Esophagus squamous epithelium (tissue), 4 donors: ENCODE results near the gene BRD1.

Experiments used
- POLR2A ChIP-seq, 4 donors: fragments of 450-650 bp; IDR thresholded peaks; one replicate each; pipeline ENCODE4 v1.6.1; 2017; ENCODE audit warnings: antibody characterized with exemption in 4 of 4, mild to moderate bottlenecking in 4 of 4, moderate library complexity in 3 of 4
- TF ChIP-seq, protein P1 (sequence below), 6 experiments: fragments of 450-650 bp in 4 of 6; fragments of 200-600 bp in 2 of 6; sonication (generic) in 2 of 6; IDR thresholded peaks; one replicate each; pipeline ENCODE4 v1.5.1; 2016 to 2019; ENCODE audit warnings: antibody characterized with exemption in 6 of 6, mild to moderate bottlenecking in 4 of 6, moderate library complexity in 4 of 6

DNA sequence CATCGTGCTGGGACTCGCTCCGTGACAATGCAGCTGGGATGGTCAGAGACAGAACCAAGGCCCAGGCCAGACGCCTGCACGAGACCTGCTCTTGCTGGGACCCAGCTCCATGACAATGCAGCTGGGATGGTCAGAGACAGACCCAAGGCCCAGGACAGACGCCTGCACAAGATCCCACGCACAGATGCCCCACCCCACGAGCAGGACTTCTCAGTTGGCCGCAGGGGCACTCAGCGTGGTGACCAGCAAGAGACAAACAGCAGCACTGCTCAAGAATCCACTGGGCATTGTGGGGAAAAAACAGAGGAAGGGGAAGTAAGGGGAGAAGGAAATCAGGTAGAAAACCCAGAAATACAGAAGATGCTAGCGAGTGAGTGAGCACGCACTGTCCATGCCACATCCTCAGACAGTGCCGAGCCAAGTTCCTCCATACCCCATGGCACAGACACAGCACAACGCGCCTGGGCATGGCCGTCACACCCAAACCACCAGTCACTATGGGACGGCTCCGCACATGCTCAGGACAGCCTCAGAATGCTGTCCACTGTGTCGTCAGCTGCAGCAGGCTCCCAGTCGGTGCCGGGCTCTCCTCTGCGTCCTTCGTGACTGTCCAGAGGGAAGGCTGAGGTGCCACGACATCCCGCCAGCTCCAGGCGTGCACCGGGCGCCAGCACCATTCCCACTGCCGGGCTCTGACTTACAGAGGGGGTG lies 44.5 kb downstream of the BRD1 start:
- TF ChIP-seq POLR2A (IDR thresholded peaks at IDR 0.05) = no peak
- TF ChIP-seq, protein P1, sequence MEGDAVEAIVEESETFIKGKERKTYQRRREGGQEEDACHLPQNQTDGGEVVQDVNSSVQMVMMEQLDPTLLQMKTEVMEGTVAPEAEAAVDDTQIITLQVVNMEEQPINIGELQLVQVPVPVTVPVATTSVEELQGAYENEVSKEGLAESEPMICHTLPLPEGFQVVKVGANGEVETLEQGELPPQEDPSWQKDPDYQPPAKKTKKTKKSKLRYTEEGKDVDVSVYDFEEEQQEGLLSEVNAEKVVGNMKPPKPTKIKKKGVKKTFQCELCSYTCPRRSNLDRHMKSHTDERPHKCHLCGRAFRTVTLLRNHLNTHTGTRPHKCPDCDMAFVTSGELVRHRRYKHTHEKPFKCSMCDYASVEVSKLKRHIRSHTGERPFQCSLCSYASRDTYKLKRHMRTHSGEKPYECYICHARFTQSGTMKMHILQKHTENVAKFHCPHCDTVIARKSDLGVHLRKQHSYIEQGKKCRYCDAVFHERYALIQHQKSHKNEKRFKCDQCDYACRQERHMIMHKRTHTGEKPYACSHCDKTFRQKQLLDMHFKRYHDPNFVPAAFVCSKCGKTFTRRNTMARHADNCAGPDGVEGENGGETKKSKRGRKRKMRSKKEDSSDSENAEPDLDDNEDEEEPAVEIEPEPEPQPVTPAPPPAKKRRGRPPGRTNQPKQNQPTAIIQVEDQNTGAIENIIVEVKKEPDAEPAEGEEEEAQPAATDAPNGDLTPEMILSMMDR (IDR thresholded peaks at IDR 0.05) = no peak
